HG02938 (cell line): ENCODE data around the gene MYLK2.
"Not testable (repeated sequence)": the region's sequence is repeated elsewhere in the genome, so short reads cannot be mapped to it uniquely, and the experiment has no call there.

Experiments used
- ATAC-seq: cut with Tn5 transposase; IDR thresholded peaks from one replicate; pipeline ENCODE4 v1.9.1; 2021; ENCODE audit warnings: mild to moderate bottlenecking, moderate library complexity; ENCODE audit not compliant: unreplicated experiment

MYLK2 gene

GRCh38 chr20:31819083-31819784 is at the start of gene MYLK2:
TSS of gene MYLK2 (plus strand) at chr20:31819356. CDS start at chr20:31819581, 225 bp downstream.
- no peak for ATAC-seq

DNA sequence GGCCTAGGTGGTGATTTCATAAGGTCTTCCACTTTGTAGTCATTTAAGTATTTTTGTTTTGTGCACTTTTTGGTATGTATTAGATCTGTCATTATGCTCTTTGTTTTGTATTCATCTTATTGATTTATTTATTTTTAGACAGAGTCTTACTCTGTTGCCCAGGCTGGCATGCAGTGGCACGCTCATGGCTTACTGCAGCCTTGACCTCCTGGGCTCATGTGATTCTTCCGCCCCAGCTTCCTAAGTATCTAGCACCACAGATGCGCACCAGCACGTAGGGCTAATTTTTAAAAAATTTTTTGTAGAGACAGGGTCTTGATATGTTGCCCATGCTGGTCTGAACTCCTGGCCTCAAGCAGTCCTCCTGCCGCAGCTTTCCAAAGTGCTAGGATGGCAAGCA is 49.5 kb upstream of the MYLK2 start:
- ATAC-seq: no peak

- ATAC-seq: no peak
These were observed 48.9 kb upstream of the MYLK2 start for GRCh38 chr20:31770243-31770642.

- no peak for ATAC-seq
These were observed 44.7 kb upstream of the MYLK2 start for GRCh38 chr20:31774408-31774807.

GRCh38 chr20:31780839-31781238 is 38.3 kb upstream of the MYLK2 start:
- ATAC-seq: no peak

- ATAC-seq: no peak
These were observed 37.2 kb upstream of the MYLK2 start for GRCh38 chr20:31781945-31782344.

GRCh38 chr20:31784354-31785044 is 34.7 kb upstream of the MYLK2 start:
- no peak for ATAC-seq

- no peak for ATAC-seq
These were observed 34.1 kb upstream of the MYLK2 start for GRCh38 chr20:31785089-31785488.

DNA sequence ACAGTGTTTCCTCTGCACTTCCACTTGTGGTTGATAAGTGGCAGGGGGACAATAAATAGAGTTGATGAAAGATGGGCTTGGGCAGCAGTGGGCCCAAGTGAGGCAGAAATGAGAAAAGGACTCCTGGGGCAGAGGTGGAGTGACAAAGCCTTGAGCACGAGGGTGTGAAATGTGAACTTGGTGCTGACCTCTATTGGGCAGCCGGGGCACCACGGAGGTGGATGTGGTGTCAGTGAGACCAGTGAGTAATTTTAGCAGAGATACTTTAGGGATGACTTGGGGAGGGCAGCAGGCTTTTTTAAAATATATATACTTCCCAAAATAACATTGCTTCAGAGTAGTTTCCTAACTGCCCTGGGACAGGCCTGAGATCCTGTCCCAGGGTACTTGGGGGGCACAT is 30.6 kb upstream of the MYLK2 start:
- no peak for ATAC-seq

GRCh38 chr20:31790401-31790800 is 28.8 kb upstream of the MYLK2 start:
- ATAC-seq: no peak

- ATAC-seq: no peak
These were observed 21.8 kb upstream of the MYLK2 start for GRCh38 chr20:31797364-31797763.

GRCh38 chr20:31801508-31801907 is 17.6 kb upstream of the MYLK2 start:
- ATAC-seq: no peak

GRCh38 chr20:31803552-31804291 is 15.4 kb upstream of the MYLK2 start:
- ATAC-seq: no peak

- no peak for ATAC-seq
These were observed 12.4 kb upstream of the MYLK2 start for GRCh38 chr20:31806564-31807355.

DNA sequence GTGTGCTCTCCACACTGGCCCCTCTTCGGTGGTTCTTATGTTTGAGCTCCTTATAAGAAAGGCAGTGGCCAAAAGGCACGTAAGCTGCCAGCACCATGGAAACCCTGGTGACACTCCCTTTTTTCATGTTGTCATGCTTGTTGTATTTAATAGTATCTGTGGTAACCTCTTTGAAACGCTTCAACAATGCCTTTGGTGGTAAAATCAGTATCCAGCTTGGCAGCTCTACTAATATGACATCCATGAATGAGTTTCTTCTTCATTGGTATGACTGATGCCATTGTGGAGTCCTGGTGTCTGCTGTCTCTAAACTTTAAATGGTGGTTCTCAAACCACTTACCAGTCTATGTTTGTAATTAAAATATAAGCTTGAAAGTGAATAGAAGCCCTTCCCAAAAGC is 10.7 kb upstream of the MYLK2 start:
- no peak for ATAC-seq

GRCh38 chr20:31809661-31810060 is 9.5 kb upstream of the MYLK2 start:
- no peak for ATAC-seq

- ATAC-seq: no peak
These were observed 8.0 kb upstream of the MYLK2 start for GRCh38 chr20:31811198-31811597.

- ATAC-seq: no peak
These were observed 7.1 kb upstream of the MYLK2 start for GRCh38 chr20:31811796-31812728.

- no peak for ATAC-seq
These were observed 5.5 kb upstream of the MYLK2 start for GRCh38 chr20:31813611-31814010.

DNA sequence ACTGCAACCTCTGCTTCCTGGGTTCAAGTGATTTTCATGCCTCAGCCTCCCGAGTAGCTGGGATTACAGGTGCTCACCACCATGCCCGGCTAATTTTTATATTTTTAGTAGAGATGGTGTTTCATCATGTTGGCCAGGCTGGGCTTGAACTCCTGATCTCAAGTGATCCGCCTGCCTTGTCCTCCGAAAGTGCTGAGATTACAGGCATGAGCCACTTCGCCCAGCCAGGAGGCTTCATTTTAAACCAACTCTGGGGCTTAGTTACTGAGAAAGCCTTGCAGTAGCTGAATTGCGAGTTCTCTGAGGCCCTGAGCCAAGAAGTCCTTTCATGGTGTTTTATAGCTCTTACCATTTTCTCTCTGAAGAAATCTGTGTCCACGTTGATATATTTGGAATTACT is 5.0 kb upstream of the MYLK2 start:
- not testable (repeated sequence) for ATAC-seq
